ENCODE measurements around the gene POPDC2. TPM values are rescaled to one million over a fixed set of nuclear protein-coding genes. Genes with fewer than 3 reads are reported as not detected.

Gene POPDC2
- polyA plus RNA-seq, 1 of the 3 experiments (the other 2 are of a cell fraction), result 19.9 TPM

- no peaks in the 10 kb centered on the region for H3K79me2 ChIP-seq (ENCODE audit: insufficient read depth)
- WGBS (ENCODE audit: low lambda C conversion rate), result 79% methylated on average over 7 of the region's 7 CpGs
- H3K4me1 ChIP-seq (ENCODE audit: control insufficient read depth in 1 of 2, insufficient read depth in 2 of 2, low read depth in 1 of 2, low read length in 1 of 2), result peaks cover 0 to 24% of the 10 kb centered on the region in 2 experiments; a peak in 1 of 4 replicates
- H3K9ac ChIP-seq, result no peak within 1 kb of the TSS
- no peaks in the 10 kb centered on the region for H3K9me2 ChIP-seq
- no peaks in the 10 kb centered on the region for H3F3A ChIP-seq (replicated peaks; ENCODE audit: insufficient read depth)
- DNase-seq, result no peak
- no peak for TF ChIP-seq NRF1 (IDR thresholded peaks at IDR 0.05; ENCODE audit: low read depth, low read length)
- TF ChIP-seq MEF2A (IDR thresholded peaks at IDR 0.05; ENCODE audit: borderline replicate concordance, low read depth), result no peak
- TF ChIP-seq ELF1 (IDR thresholded peaks at IDR 0.05), result no peak
- TF ChIP-seq GABPA (IDR thresholded peaks at IDR 0.05; ENCODE audit: low read depth), result no peak
- no peak for TF ChIP-seq FOXJ3 (CRISPR knock-in tag; IDR thresholded peaks at IDR 0.05)
- no peak for TF ChIP-seq TEAD4 (IDR thresholded peaks at IDR 0.05; ENCODE audit: borderline replicate concordance, insufficient read depth)
- TF ChIP-seq ZBTB33 (IDR thresholded peaks at IDR 0.05; ENCODE audit: borderline replicate concordance, low read depth), result no peak
- no peaks in the 10 kb centered on the region for H4K20me1 ChIP-seq (ENCODE audit: insufficient read depth)
- CTCF ChIA-PET, result no interaction called here
- no peaks in the 10 kb centered on the region for H3K9me3 ChIP-seq
- H3K27me3 ChIP-seq (ENCODE audit: insufficient read depth), result no peaks in the 10 kb centered on the region
- no peak within 1 kb of the TSS for H2AFZ ChIP-seq (ENCODE audit: low read depth)
- POLR2A ChIA-PET, result no interaction called here
- no peaks in the 10 kb centered on the region for H3K36me3 ChIP-seq (replicated peaks in 1 of 2; ENCODE audit: control insufficient read depth in 1 of 2, insufficient read depth in 2 of 2, low read length in 1 of 2)
- H3K27ac ChIP-seq (ENCODE audit: low read depth in 2 of 2, low read length in 1 of 2), result no peak within 1 kb of the TSS
- H3K4me2 ChIP-seq, result no peak within 1 kb of the TSS
- no peak within 1 kb of the TSS for H3K4me3 ChIP-seq (ENCODE audit: low read depth in 2 of 2, low read length in 1 of 2)
Observed at GRCh38 chr3:119597548-119598288, 62.7 kb downstream of the POPDC2 start, which contains the start of gene PLA1A. PLA1A (plus strand) TSS chr3:119597885; CDS start chr3:119597914, 29 bp downstream.

GRCh38 chr3:119596398-119596797 lies 64.0 kb downstream of the POPDC2 start:
- peaks cover 0 to 24% of the 10 kb centered on the region in 2 experiments; a peak in 1 of 4 replicates for H3K4me1 ChIP-seq (ENCODE audit: control insufficient read depth in 1 of 2, insufficient read depth in 2 of 2, low read depth in 1 of 2, low read length in 1 of 2)
- no peaks in the 10 kb centered on the region for H3K27me3 ChIP-seq (ENCODE audit: insufficient read depth)
- H3F3A ChIP-seq (replicated peaks; ENCODE audit: insufficient read depth), result no peaks in the 10 kb centered on the region
- POLR2A ChIA-PET, result no interaction called here
- no peak overlapping the region for H3K4me3 ChIP-seq (ENCODE audit: low read depth in 2 of 2, low read length in 1 of 2)
- H3K79me2 ChIP-seq (ENCODE audit: insufficient read depth), result no peaks in the 10 kb centered on the region
- no peaks in the 10 kb centered on the region for H3K9me3 ChIP-seq
- 84% methylated on average over 6 of the region's 6 CpGs for WGBS (ENCODE audit: low lambda C conversion rate)
- H3K36me3 ChIP-seq (replicated peaks in 1 of 2; ENCODE audit: control insufficient read depth in 1 of 2, insufficient read depth in 2 of 2, low read length in 1 of 2), result no peaks in the 10 kb centered on the region
- H4K20me1 ChIP-seq (ENCODE audit: insufficient read depth), result no peaks in the 10 kb centered on the region
- DNase-seq, result no peak
- peak overlapping the region; percentile 5; the same call in 1 of the 2 replicates for H2AFZ ChIP-seq (ENCODE audit: low read depth)
- CTCF ChIA-PET, result interaction anchor here (1.1 to 1.8 kb wide), 2 partner anchors 11 to 85 kb away, joined by 3 to 4 read pairs; no protein-coding TSS in a partner anchor
- TF ChIP-seq RXRA (IDR thresholded peaks at IDR 0.05; ENCODE audit: borderline replicate concordance, low read depth) (no peak), TAF1 (IDR thresholded peaks at IDR 0.05; ENCODE audit: borderline replicate concordance, low read depth, low read length) (no peak), EZH2phosphoT487 (IDR thresholded peaks at IDR 0.05; ENCODE audit: borderline replicate concordance, low read depth) (no peak), IRF3 (IDR thresholded peaks at IDR 0.05; ENCODE audit: low read depth, low read length) (no peak), JUND (IDR thresholded peaks at IDR 0.05) (no peak), MEF2A (IDR thresholded peaks at IDR 0.05; ENCODE audit: borderline replicate concordance, low read depth) (no peak), YY1 (IDR thresholded peaks at IDR 0.05; ENCODE audit: low read depth) (no peak), REST (IDR thresholded peaks at IDR 0.05; ENCODE audit: low read depth, low read length) (no peak), FOXM1 (IDR thresholded peaks at IDR 0.05; ENCODE audit: low read depth) (no peak), FOXJ3 (CRISPR knock-in tag; IDR thresholded peaks at IDR 0.05) (no peak), EP300 (IDR thresholded peaks at IDR 0.05; ENCODE audit: borderline replicate concordance in 1 of 2, low read depth in 1 of 2, low read length in 1 of 2) (no peak), RFX5 (IDR thresholded peaks at IDR 0.05; ENCODE audit: low read length) (no peak)
- H3K9me2 ChIP-seq, result no peaks in the 10 kb centered on the region
- H3K9ac ChIP-seq, result no peak overlapping the region
- no peak overlapping the region for H3K27ac ChIP-seq (ENCODE audit: low read depth in 2 of 2, low read length in 1 of 2)
- no peak overlapping the region for H3K4me2 ChIP-seq
